Endodermal cell (in vitro differentiated cells): ENCODE measurements around the gene SLC12A5. TPM values are rescaled to one million over a fixed set of nuclear protein-coding genes. Genes with fewer than 3 reads are reported as not detected.

Experiments used
- DNase-seq: peaks from one replicate; pipeline ENCODE4 v3.0.0-alpha.2; 2017
- H3K27ac ChIP-seq: 2 replicates; pipeline ENCODE4 v1.5.1; 2013; ENCODE audit warnings: mild to moderate bottlenecking, low read depth, low read length, moderate library complexity
- H3K27me3 ChIP-seq: 2 replicates; pipeline ENCODE4 v1.6.1; 2013; ENCODE audit warnings: mild to moderate bottlenecking, low read length, moderate library complexity; ENCODE audit not compliant: insufficient read depth, control insufficient read depth, poor library complexity, severe bottlenecking
- H3K36me3 ChIP-seq: 2 replicates; pipeline ENCODE4 v1.7.0; 2013; ENCODE audit warnings: mild to moderate bottlenecking, low read length, moderate library complexity; ENCODE audit not compliant: control insufficient read depth, insufficient read depth
- H3K4me1 ChIP-seq: one replicate; pipeline ENCODE4 v1.7.0; 2013; ENCODE audit warnings: low read length; ENCODE audit not compliant: control insufficient read depth, insufficient read depth
- H3K4me3 ChIP-seq: 2 replicates; pipeline ENCODE4 v1.5.1; 2013; ENCODE audit warnings: mild to moderate bottlenecking, low read length, moderate library complexity
- H3K9ac ChIP-seq: 2 replicates; pipeline ENCODE4 v1.6.1; 2013; ENCODE audit warnings: mild to moderate bottlenecking, low read length, moderate library complexity; ENCODE audit not compliant: poor library complexity, severe bottlenecking; ENCODE audit errors: extremely low read depth
- H3K9me3 ChIP-seq: 2 replicates; pipeline ENCODE4 v1.6.1; 2013; ENCODE audit warnings: mild to moderate bottlenecking, low read length, moderate library complexity; ENCODE audit not compliant: control insufficient read depth
- H3K27ac Mint-ChIP-seq: 2 replicates; pipeline ENCODE4 v1.8.0; 2020; ENCODE audit warnings: mixed read lengths
- H3K27me3 Mint-ChIP-seq: 2 replicates; pipeline ENCODE4 v1.8.0; 2021; ENCODE audit warnings: mild to moderate bottlenecking, mixed read lengths; ENCODE audit not compliant: insufficient read depth
- H3K36me3 Mint-ChIP-seq: 2 replicates; pipeline ENCODE4 v1.8.0; 2020; ENCODE audit warnings: low read depth, mixed read lengths
- H3K4me1 Mint-ChIP-seq: 2 replicates; pipeline ENCODE4 v1.8.0; 2020; ENCODE audit warnings: mixed read lengths
- H3K4me3 Mint-ChIP-seq: 2 replicates; pipeline ENCODE4 v1.8.0; 2020; ENCODE audit warnings: mild to moderate bottlenecking, moderate library complexity, mixed read lengths
- H3K9me3 Mint-ChIP-seq: 2 replicates; pipeline ENCODE4 v1.8.0; 2020; ENCODE audit warnings: mild to moderate bottlenecking, mixed read lengths
- CTCF ChIP-seq: fragments of 200-600 bp; sonication (generic); conservative IDR thresholded peaks from 2 replicates; pipeline ENCODE4 v1.5.0; 2021; ENCODE audit warnings: antibody characterized with exemption, mild to moderate bottlenecking
- WGBS, 2 experiments: methylation state at CpG; one replicate each; pipeline versions ENCODE4 v1.1.5 to v1.1.7; 2013; ENCODE audit warnings: missing lambda C conversion rate in 2 of 2, mixed read lengths in 1 of 2; ENCODE audit not compliant: insufficient coverage in 1 of 2, insufficient read length in 1 of 2; 5-methylcytosine and 5-hydroxymethylcytosine counted together
- total RNA-seq, 2 donors: library from RNA; stranded (reverse); fragmentation: NEBNext Ultra II Directional in 1 of 2; extraction: Animal tissue kit (Norgen Biotek cat#: 25700) in 1 of 2; gene quantifications; 2 replicates in 1 of 2; 3 replicates in 1 of 2; pipeline ENCODE4 v1.2.1, GENCODE V29; 2021

SLC12A5 gene
- total RNA-seq, 2 donors from 2014 or later, result 5.7 to 10.2 TPM

DNA sequence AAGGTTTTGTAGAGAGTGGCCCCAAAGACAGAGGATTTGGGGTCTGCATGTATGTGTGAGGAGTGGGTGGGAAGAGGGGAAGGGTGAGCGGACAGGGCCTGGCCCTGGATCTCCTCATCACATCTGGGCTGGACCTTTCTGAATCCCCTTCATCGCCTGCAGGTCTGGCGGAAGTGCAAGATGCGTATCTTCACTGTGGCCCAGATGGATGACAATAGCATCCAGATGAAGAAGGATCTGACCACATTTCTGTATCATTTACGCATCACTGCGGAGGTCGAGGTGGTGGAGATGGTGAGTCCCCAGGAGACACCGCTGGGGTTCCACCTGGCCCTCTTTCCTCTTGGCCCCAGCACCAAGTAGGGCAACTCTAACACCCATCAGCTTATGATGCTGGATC, 24.4 kb downstream of the SLC12A5 start:
- 88 to 90% methylated on average over 8 of the region's 8 CpGs for WGBS, 2 experiments
- H3K4me1 ChIP-seq, result no peaks in the 10 kb centered on the region
- peaks cover 85% of the 10 kb centered on the region for H3K27me3 Mint-ChIP-seq

GRCh38 chr20:46054606-46055005, 25.6 kb downstream of the SLC12A5 start:
- H3K4me1 ChIP-seq, result no peaks in the 10 kb centered on the region
- no peak for TF ChIP-seq CTCF
- no peaks in the 10 kb centered on the region for H3K9me3 ChIP-seq
- no peaks in the 10 kb centered on the region for H3K36me3 ChIP-seq
- H3K9ac ChIP-seq, result no peak overlapping the region
- H3K27me3 Mint-ChIP-seq, result peaks cover 89% of the 10 kb centered on the region
- no peaks in the 10 kb centered on the region for H3K36me3 Mint-ChIP-seq
- H3K4me3 Mint-ChIP-seq, result no peak overlapping the region
- 44 to 70% methylated on average over 4 to 6 of the region's 6 CpGs for WGBS, 2 experiments
- no peaks in the 10 kb centered on the region for H3K9me3 Mint-ChIP-seq
- H3K4me1 Mint-ChIP-seq, result peaks cover 7% of the 10 kb centered on the region
- no peak overlapping the region for H3K27ac ChIP-seq
- no peak overlapping the region for H3K4me3 ChIP-seq
- no peak for DNase-seq
- H3K27ac Mint-ChIP-seq, result no peak overlapping the region
- H3K27me3 ChIP-seq, result peaks cover 100% of the 10 kb centered on the region

More for the DNA sequence above, 24.4 kb downstream of the SLC12A5 start:
- no peak for TF ChIP-seq CTCF
- Histone ChIP-seq H3K36me3 (no peaks in the 10 kb centered on the region), H3K27ac (no peak overlapping the region), H3K4me3 (no peak overlapping the region), H3K27me3 (peaks cover 100% of the 10 kb centered on the region), H3K9ac (no peak overlapping the region), H3K9me3 (no peaks in the 10 kb centered on the region)
- no peaks in the 10 kb centered on the region for H3K36me3 Mint-ChIP-seq
- H3K4me1 Mint-ChIP-seq, result no peaks in the 10 kb centered on the region
- no peak overlapping the region for H3K27ac Mint-ChIP-seq
- H3K9me3 Mint-ChIP-seq, result no peaks in the 10 kb centered on the region
- DNase-seq, result no peak
- no peak overlapping the region for H3K4me3 Mint-ChIP-seq

GRCh38 chr20:46055269-46055668, 26.3 kb downstream of the SLC12A5 start:
- Mint-ChIP-seq H3K27me3 (peaks cover 86% of the 10 kb centered on the region), H3K9me3 (no peaks in the 10 kb centered on the region)

More at GRCh38 chr20:46055269-46055668, 26.3 kb downstream of the SLC12A5 start:
- WGBS, 2 experiments, result 45 to 50% methylated on average over 1 of the region's 1 CpG
- peaks cover 3% of the 10 kb centered on the region for H3K36me3 Mint-ChIP-seq
- no peak overlapping the region for H3K27ac Mint-ChIP-seq
- H3K4me3 Mint-ChIP-seq, result no peak overlapping the region
- peaks cover 7% of the 10 kb centered on the region for H3K4me1 Mint-ChIP-seq
- Histone ChIP-seq H3K4me1 (no peaks in the 10 kb centered on the region), H3K27me3 (peaks cover 98% of the 10 kb centered on the region), H3K27ac (no peak overlapping the region), H3K4me3 (no peak overlapping the region), H3K36me3 (no peaks in the 10 kb centered on the region), H3K9me3 (no peaks in the 10 kb centered on the region), H3K9ac (no peak overlapping the region)
- no peak for DNase-seq
- no peak for TF ChIP-seq CTCF
